H7 (cell line): ENCODE data around the gene SSUH2. TPM values are rescaled to one million over a fixed set of nuclear protein-coding genes. Genes with fewer than 3 reads are reported as not detected.

ENCODE experiments used
- DNase-seq: peaks from one replicate; pipeline ENCODE4 v3.0.0; 2012
- H3K27me3 ChIP-seq: 2 replicates; pipeline ENCODE4 v1.6.0; 2011; ENCODE audit warnings: mild to moderate bottlenecking, low read length; ENCODE audit not compliant: control insufficient read depth, insufficient read depth
- H3K36me3 ChIP-seq: replicated peaks from 2 replicates; pipeline ENCODE4 v1.5.1; 2011; ENCODE audit warnings: low read length; ENCODE audit not compliant: control insufficient read depth, insufficient read depth
- H3K4me3 ChIP-seq: 2 replicates; pipeline ENCODE4 v1.5.1; 2011; ENCODE audit warnings: low read depth, mild to moderate bottlenecking, control low read depth, low read length, moderate library complexity; ENCODE audit not compliant: insufficient read depth
- total RNA-seq: library from RNA; depleted of rRNA; stranded (reverse); fragments of >200 nt; shearing (Covaris generic); gene quantifications from 2 replicates; pipeline ENCODE4 v1.2.3, GENCODE V29; 2014

SSUH2 gene
- total RNA-seq, 1 experiment from 2014 or later, result 0.42 TPM

GRCh38 chr3:8622873-8623691, 21.5 kb downstream of the SSUH2 start:
- DNase-seq, result peak; percentile 95
- Histone ChIP-seq H3K4me3 (no peak overlapping the region), H3K36me3 (no peaks in the 10 kb centered on the region), H3K27me3 (no peaks in the 10 kb centered on the region)

GRCh38 chr3:8621872-8622271, 22.7 kb downstream of the SSUH2 start:
- H3K36me3 ChIP-seq, result no peaks in the 10 kb centered on the region
- no peak overlapping the region for H3K4me3 ChIP-seq
- H3K27me3 ChIP-seq, result no peaks in the 10 kb centered on the region
- DNase-seq, result no peak

DNA sequence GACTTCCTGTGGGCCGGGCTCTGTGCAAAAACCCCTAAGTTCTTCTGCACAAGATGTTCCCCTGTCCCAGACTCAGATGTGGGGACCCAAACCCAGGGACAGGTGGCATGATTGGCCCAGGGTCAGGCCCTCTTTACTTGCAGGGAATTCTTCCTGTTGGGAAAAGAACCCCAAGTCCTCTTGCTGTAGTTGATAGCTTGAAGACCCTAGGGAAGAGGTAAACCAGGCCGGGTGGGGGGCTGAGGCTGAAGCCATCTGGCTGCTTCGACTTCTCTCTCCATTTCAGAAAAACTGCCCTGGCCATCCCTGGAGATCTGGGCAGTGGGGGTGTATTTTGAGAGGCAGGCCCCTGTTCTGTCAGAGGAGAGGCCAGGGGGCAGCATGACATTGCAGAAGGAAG, 23.5 kb downstream of the SSUH2 start:
- no peak for DNase-seq

DNA sequence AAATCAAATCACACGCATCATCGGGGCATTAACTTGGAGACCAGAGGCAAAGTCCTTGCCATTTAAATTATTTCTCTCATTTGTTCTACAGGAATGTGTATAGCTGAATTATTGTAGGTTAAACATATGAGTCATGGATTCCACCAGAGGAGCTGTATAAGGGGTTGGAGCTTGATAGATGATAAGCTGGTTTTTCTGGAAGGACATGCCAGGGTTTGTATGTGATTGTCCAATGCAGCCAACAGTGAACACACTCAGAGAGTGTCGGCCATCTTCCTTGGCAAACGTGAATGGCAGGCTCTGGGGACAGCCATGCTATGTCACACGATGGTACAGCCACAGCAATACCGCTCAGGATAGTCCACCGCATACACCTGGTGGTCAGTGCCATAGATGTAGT, 25.1 kb downstream of the SSUH2 start:
- Histone ChIP-seq H3K27me3 (no peaks in the 10 kb centered on the region), H3K36me3 (no peaks in the 10 kb centered on the region), H3K4me3 (no peak overlapping the region)
- no peak for DNase-seq

More for the DNA sequence above, 23.5 kb downstream of the SSUH2 start:
- no peak overlapping the region for H3K4me3 ChIP-seq
- no peaks in the 10 kb centered on the region for H3K36me3 ChIP-seq
- H3K27me3 ChIP-seq, result no peaks in the 10 kb centered on the region

GRCh38 chr3:8618950-8619349, 25.6 kb downstream of the SSUH2 start:
- Histone ChIP-seq H3K27me3 (no peaks in the 10 kb centered on the region), H3K4me3 (no peak overlapping the region), H3K36me3 (no peaks in the 10 kb centered on the region)
- no peak for DNase-seq

DNA sequence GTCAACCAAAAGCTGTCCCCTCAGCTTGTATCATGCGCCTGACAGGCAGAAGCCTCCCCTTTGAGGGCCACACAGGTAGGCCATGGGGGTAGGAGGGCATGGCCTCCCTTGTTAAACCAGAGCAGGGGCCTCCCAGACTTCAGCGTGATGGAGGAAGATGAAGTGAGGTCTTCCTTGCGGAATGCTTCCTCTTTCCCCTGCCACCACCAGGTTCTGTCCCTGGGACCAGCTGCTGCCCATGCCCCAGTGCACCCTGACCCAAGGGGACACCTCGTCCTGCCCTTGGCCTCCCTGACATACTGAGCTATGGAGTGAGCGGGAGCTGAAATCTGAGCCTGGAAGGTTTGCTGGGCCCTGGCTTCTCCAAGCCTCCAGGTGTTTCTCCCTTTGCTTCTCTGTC, 26.7 kb downstream of the SSUH2 start:
- no peak for DNase-seq
- no peaks in the 10 kb centered on the region for H3K27me3 ChIP-seq
- no peaks in the 10 kb centered on the region for H3K36me3 ChIP-seq
- no peak overlapping the region for H3K4me3 ChIP-seq

- Histone ChIP-seq H3K36me3 (no peaks in the 10 kb centered on the region), H3K4me3 (no peak overlapping the region), H3K27me3 (no peaks in the 10 kb centered on the region)
- no peak for DNase-seq
These were observed 33.6 kb downstream of the SSUH2 start for GRCh38 chr3:8610951-8611350.

DNA sequence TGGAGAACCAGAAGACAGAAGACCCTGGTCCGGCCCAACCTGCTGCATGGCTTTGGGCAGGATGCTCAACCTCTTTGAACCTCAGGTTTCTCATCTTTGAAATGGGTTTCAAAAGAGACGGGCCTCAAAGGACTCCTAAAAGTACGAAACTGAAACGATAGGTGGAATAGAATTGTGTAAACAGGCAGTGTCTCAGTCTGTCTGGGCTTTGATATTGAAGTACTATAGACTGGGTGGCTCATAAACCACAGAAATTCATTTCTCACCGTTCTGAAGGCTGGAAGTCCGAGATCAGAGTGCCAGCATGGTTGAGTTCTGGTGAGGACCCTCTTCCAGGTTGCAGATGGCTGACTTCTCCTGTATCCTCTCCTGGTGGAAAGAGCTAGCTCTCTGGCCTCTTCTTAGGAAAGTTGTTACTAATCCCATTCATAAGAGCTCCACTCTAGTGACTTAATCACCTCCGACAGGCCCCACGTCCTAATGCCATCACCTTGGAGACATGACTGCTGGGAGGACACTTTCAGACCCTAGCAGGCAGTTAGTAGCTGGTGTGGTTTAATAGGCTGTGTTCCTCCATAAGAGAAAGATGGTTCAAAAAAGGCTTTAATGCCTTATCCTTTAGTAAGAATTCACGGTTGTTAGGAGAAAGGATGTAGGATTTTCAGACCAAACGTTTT, 35.7 kb downstream of the SSUH2 start:
- no peak for DNase-seq
- Histone ChIP-seq H3K36me3 (no peaks in the 10 kb centered on the region), H3K4me3 (no peak overlapping the region), H3K27me3 (no peaks in the 10 kb centered on the region)

GRCh38 chr3:8608041-8608790, 36.4 kb downstream of the SSUH2 start:
- no peak for DNase-seq
- no peaks in the 10 kb centered on the region for H3K36me3 ChIP-seq
- no peaks in the 10 kb centered on the region for H3K27me3 ChIP-seq
- no peak overlapping the region for H3K4me3 ChIP-seq

GRCh38 chr3:8607234-8608040, 37.2 kb downstream of the SSUH2 start:
- H3K36me3 ChIP-seq, result no peaks in the 10 kb centered on the region
- H3K27me3 ChIP-seq, result no peaks in the 10 kb centered on the region
- H3K4me3 ChIP-seq, result no peak overlapping the region
- peak; percentile 60 for DNase-seq

DNA sequence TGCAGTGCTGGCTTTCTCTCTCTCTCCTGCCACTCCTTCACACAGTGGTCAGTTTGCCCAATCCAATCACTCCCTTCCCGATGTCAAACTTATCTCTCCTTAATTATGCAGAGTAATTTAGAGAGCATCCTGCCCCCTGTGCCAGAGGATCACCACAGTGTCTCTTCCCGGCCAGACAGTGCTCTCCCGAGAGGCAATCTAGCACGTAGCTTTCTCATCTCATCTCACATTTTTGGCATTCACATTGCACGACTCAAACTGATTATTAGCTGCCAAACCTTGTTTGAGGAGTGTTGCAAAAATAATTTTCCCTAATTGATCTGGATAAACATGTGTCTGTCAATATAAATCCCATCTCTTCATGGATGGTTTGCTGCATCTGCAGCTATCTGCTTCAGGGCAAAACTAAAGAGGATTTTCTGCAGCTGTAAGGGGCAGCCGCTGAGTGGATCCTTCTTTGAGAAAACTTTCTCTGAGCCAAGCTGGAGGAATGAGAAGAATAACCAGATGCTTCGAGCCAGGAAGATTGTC, 37.8 kb downstream of the SSUH2 start:
- DNase-seq, result no peak

DNA sequence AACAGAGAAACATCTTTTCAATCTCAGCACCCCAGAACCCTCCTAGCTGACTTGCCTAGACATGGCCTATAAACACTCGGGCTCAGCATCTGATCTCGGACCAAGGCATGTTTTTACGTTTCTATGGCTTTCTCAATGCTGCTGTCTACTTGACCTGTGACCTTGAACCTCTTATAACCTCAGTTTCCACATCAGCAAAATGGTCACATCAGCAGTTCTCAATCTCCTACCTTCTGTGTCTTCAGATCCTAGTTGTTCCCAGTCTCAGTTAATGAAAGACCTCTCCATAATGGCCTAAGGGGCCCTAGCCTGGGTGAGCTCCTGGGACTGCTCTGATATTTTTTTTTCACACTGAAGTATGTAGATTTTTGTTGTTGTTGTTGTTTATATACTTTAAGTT, 39.6 kb downstream of the SSUH2 start:
- no peak for DNase-seq
- Histone ChIP-seq H3K27me3 (no peaks in the 10 kb centered on the region), H3K36me3 (no peaks in the 10 kb centered on the region)

More for the DNA sequence above, 37.8 kb downstream of the SSUH2 start:
- no peaks in the 10 kb centered on the region for H3K36me3 ChIP-seq
- no peak overlapping the region for H3K4me3 ChIP-seq
- H3K27me3 ChIP-seq, result no peaks in the 10 kb centered on the region

DNA sequence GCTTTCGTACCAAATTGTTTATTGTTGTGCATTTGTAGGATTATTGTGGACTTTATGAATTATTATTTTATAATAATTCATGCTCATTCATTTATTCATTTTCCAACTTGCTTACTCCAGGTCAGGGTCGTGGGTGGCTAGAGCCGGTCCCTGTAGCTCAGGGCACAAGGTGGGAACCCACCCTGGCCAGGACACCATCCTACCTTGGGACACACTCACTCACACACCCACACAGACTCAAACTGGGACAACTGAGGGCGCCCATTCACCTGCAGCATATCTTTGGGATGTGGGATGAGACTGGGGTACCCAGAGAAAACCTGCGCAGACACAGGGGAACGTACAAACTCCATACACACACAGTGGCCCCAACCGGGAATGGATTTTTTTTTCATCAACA, 40.6 kb downstream of the SSUH2 start:
- no peak for DNase-seq
- Histone ChIP-seq H3K4me3 (no peak overlapping the region), H3K36me3 (no peaks in the 10 kb centered on the region), H3K27me3 (no peaks in the 10 kb centered on the region)

More for the DNA sequence above, 39.6 kb downstream of the SSUH2 start:
- no peak overlapping the region for H3K4me3 ChIP-seq

DNA sequence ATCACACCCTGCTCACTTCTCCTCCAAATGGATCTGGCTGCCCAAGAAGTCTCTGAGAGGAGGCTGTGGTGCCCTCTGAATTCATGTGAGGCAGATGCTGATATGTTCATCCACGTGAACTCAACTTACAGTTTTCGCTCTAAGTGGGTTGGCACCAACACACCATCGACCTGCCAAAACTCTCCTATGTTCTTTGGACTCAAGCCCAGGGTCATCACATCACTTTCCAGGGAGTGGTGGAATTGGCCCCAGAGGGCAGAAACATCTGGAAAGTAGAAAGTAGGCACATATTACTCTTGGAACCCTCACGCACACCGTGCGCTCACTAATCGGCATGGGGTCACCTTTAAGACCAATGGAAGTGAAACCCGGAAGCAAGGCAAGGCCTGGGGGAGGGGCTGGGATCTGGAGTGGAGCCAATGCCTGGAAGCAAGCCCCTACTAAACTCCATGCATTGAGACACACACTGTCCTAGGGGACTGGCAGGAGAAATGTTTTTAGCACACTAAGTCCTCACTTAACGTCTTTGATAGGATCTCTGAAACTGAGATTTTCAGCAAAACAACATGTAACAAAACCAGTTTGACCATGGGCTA, 41.4 kb downstream of the SSUH2 start:
- no peak overlapping the region for H3K4me3 ChIP-seq
- no peak for DNase-seq
- H3K27me3 ChIP-seq, result no peaks in the 10 kb centered on the region
- H3K36me3 ChIP-seq, result no peaks in the 10 kb centered on the region
